Gastroesophageal sphincter (tissue), 4 donors: ENCODE data around the gene F2RL3. TPM values are rescaled to one million over a fixed set of nuclear protein-coding genes. Genes with fewer than 3 reads are reported as not detected.

Source experiments
- ATAC-seq: fragments of 150-250 bp; one replicate; pipeline ENCODE4 v1.9.1; 2016; ENCODE audit warnings: mild to moderate bottlenecking, moderate library complexity
- H3K27ac ChIP-seq, 4 donors: fragments of 200-600 bp; sonication (generic) in 3 of 4; 1 replicate in 3 of 4; 2 replicates in 1 of 4; pipeline ENCODE4 v1.5.1; 2016 to 2019
- H3K27me3 ChIP-seq: fragments of 200-600 bp; sonication (generic); one replicate; pipeline ENCODE4 v1.5.1; 2019
- H3K36me3 ChIP-seq, 2 donors: fragments of 200-600 bp; sonication (generic); one replicate each; pipeline ENCODE4 v1.5.1; 2019; ENCODE audit warnings: control low read depth in 1 of 2
- H3K4me1 ChIP-seq, 3 donors: fragments of 200-600 bp; sonication (generic); 1 replicate in 2 of 3; 2 replicates in 1 of 3; pipeline ENCODE4 v1.5.1; 2016 to 2019; ENCODE audit warnings: control low read depth in 2 of 3
- H3K4me3 ChIP-seq, 2 donors: fragments of 200-600 bp; sonication (generic); one replicate each; pipeline ENCODE4 v1.5.1; 2019; ENCODE audit warnings: mild to moderate bottlenecking in 1 of 2, moderate library complexity in 1 of 2
- H3K9me3 ChIP-seq, 3 donors: fragments of 200-600 bp; sonication (generic); one replicate each; pipeline ENCODE4 v1.5.1; 2017 to 2019; ENCODE audit warnings: control low read depth in 2 of 3
- EP300 ChIP-seq: sonication (generic); formaldehyde crosslinking; IDR thresholded peaks from one replicate; pipeline ENCODE4 v1.6.1; 2017; ENCODE audit warnings: antibody characterized with exemption, mild to moderate bottlenecking
- POLR2A ChIP-seq, 2 donors: fragments of 450-650 bp; IDR thresholded peaks; one replicate each; pipeline ENCODE4 v1.6.1; 2017; ENCODE audit warnings: antibody characterized with exemption in 2 of 2, mild to moderate bottlenecking in 2 of 2, moderate library complexity in 1 of 2
- POLR2AphosphoS5 ChIP-seq: sonication (generic); formaldehyde crosslinking; IDR thresholded peaks from one replicate; pipeline ENCODE4 v1.6.1; 2017; ENCODE audit warnings: antibody characterized with exemption
- WGBS, 2 donors: methylation state at CpG; one replicate each; pipeline ENCODE4 v1.1.5; 2018; ENCODE audit warnings: low coverage in 1 of 2; 5-methylcytosine and 5-hydroxymethylcytosine counted together
- total RNA-seq, 4 donors: library from RNA; depleted of rRNA; stranded (reverse); fragments of >200 nt; gene quantifications; one replicate each; pipeline ENCODE4 v1.1.0, GENCODE V29; 2016
- TF ChIP-seq, protein P1 (sequence below), 4 experiments: fragments of 200-600 bp in 2 of 4; fragments of 450-650 bp in 2 of 4; sonication (generic) in 1 of 4; IDR thresholded peaks; one replicate each; pipeline ENCODE4 v1.5.1; 2017 to 2019; ENCODE audit warnings: antibody characterized with exemption in 4 of 4, mild to moderate bottlenecking in 2 of 4, moderate library complexity in 2 of 4

Gene F2RL3
- total RNA-seq, 4 donors from 2014 or later: 2.3 to 5.1 (median 2.7) TPM

DNA sequence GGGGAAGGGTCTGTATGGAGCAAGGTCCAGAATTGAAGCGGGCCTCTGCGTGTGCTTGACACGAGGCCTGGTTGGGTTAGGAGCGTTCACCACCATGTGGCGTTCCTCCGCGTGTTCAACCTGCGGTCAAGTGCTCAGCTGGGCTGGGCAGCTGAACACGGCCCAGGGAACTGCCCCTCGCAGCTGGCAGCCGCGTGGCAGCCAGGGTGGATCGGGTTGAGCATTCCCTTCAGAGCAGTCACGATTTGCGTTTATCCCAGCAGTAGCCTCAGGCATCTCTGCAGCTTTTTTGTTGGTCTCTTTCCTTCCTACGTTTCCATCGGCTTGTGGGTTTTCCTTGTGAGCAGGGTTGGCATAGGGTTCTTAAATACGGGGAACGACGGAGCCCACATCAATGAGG is 28.7 kb upstream of the F2RL3 start:
- Histone ChIP-seq H3K9me3 (no peaks in the 10 kb centered on the region), H3K27me3 (no peaks in the 10 kb centered on the region), H3K4me3 (no peak overlapping the region), H3K4me1 (peaks cover 0 to 5% (median 0%) of the 10 kb centered on the region in 3 donors), H3K27ac (no peak overlapping the region), H3K36me3 (peaks cover 0 to 98% of the 10 kb centered on the region in 2 donors)
- TF ChIP-seq POLR2AphosphoS5: no peak
- TF ChIP-seq, protein P1, sequence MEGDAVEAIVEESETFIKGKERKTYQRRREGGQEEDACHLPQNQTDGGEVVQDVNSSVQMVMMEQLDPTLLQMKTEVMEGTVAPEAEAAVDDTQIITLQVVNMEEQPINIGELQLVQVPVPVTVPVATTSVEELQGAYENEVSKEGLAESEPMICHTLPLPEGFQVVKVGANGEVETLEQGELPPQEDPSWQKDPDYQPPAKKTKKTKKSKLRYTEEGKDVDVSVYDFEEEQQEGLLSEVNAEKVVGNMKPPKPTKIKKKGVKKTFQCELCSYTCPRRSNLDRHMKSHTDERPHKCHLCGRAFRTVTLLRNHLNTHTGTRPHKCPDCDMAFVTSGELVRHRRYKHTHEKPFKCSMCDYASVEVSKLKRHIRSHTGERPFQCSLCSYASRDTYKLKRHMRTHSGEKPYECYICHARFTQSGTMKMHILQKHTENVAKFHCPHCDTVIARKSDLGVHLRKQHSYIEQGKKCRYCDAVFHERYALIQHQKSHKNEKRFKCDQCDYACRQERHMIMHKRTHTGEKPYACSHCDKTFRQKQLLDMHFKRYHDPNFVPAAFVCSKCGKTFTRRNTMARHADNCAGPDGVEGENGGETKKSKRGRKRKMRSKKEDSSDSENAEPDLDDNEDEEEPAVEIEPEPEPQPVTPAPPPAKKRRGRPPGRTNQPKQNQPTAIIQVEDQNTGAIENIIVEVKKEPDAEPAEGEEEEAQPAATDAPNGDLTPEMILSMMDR (IDR thresholded peaks at IDR 0.05): no peak
- TF ChIP-seq EP300: no peak
- no peak for TF ChIP-seq POLR2A (IDR thresholded peaks at IDR 0.05)
- no peak for ATAC-seq
- 92 to 94% methylated on average over 3 to 9 of the region's 20 CpGs for WGBS, 2 donors

DNA sequence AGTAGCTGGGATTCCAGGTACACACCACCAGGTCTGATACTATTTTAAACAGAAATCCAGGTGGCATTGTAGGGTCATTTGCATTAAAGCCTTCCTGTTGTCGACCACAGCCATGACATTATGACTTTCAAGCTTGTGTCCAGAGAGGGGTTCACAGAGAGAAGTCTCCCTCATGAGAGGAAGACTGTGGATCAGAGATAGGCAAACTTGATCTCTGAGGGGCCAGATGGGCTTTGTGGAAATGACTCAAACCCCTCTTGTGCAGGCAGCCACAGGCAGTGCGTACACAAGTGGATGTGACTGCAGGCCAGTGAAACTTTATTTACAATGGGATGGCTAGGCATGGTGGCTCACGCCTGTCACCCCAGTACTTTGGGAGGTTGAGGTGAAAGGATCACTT is 27.8 kb upstream of the F2RL3 start:
- TF ChIP-seq POLR2A (IDR thresholded peaks at IDR 0.05): no peak
- TF ChIP-seq EP300: no peak
- TF ChIP-seq, protein P1 (IDR thresholded peaks at IDR 0.05): no peak
- TF ChIP-seq POLR2AphosphoS5: no peak
- peaks cover 0 to 5% (median 0%) of the 10 kb centered on the region in 3 donors for H3K4me1 ChIP-seq
- WGBS, 2 donors: no CpG with 5 or more reads among the region's 3 CpGs

DNA sequence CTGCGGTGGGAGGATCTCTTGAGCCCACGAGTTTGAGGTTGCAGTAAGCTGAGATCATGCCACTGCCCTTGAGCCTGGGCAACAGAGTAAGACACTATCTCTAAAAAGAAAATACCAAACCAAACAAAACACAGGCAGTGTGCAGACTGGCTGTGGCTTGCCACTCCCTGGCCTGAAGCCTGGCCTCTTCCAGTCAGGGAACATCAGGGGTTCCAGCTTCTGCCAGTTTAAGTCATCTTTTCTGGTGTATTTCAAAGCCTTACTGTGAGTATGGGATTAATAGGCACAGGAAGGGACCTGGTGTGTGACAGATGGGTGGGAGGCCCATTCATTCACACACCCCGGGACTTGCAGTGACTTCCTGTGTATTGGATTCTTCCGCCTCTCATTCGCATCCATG is 27.0 kb upstream of the F2RL3 start:
- no peaks in the 10 kb centered on the region for H3K27me3 ChIP-seq
- ATAC-seq: no peak
- H3K4me3 ChIP-seq: no peak overlapping the region
- H3K4me1 ChIP-seq: peaks cover 0 to 4% (median 0%) of the 10 kb centered on the region in 3 donors
- no peak overlapping the region for H3K27ac ChIP-seq
- peaks cover 0 to 98% of the 10 kb centered on the region in 2 donors for H3K36me3 ChIP-seq
- H3K9me3 ChIP-seq: no peaks in the 10 kb centered on the region
- TF ChIP-seq, protein P1 (IDR thresholded peaks at IDR 0.05): no peak
- TF ChIP-seq POLR2A (IDR thresholded peaks at IDR 0.05) (no peak), POLR2AphosphoS5 (no peak), EP300 (no peak)
- 89 to 92% methylated on average over 4 to 5 of the region's 5 CpGs for WGBS, 2 donors

More for the DNA sequence above, 27.8 kb upstream of the F2RL3 start:
- Histone ChIP-seq H3K4me3 (no peak overlapping the region), H3K36me3 (peaks cover 0 to 98% of the 10 kb centered on the region in 2 donors), H3K9me3 (no peaks in the 10 kb centered on the region), H3K27me3 (no peaks in the 10 kb centered on the region), H3K27ac (no peak overlapping the region)
- no peak for ATAC-seq

DNA sequence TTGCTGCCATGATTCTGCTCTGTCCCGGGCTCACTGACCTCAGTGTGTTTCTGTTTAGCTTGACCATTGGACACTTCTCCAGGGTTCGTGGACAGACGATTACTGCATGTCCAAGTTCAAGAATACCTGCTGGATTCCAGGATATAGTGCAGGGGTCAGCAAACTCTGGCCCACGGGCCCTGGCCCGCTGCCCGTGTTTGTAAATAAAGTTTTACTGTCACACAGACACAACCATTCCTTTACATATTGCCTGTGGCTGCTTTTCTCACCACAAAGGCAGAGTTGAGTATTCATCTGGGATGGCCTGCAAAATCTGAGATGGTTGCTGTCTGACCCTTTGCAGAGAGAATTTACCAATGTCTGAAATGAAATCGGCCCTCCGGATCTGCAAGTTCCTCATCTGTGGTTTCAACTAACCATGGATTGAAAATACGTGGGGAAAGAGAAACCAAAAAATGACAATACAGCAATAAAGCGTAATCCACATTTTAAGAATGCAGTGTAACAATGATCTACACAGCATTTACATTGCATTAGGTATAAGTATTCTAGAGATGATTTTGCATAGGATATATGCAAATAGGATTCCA is 25.9 kb upstream of the F2RL3 start:
- Histone ChIP-seq H3K4me3 (no peak overlapping the region), H3K36me3 (peaks cover 0 to 98% of the 10 kb centered on the region in 2 donors), H3K27ac (no peak overlapping the region), H3K4me1 (no peaks in the 10 kb centered on the region), H3K27me3 (no peaks in the 10 kb centered on the region), H3K9me3 (no peaks in the 10 kb centered on the region)
- TF ChIP-seq EP300 (no peak), POLR2A (IDR thresholded peaks at IDR 0.05) (no peak), POLR2AphosphoS5 (no peak)
- TF ChIP-seq, protein P1 (IDR thresholded peaks at IDR 0.05): no peak
- 84 to 97% methylated on average over 6 to 10 of the region's 10 CpGs for WGBS, 2 donors
- no peak for ATAC-seq

DNA sequence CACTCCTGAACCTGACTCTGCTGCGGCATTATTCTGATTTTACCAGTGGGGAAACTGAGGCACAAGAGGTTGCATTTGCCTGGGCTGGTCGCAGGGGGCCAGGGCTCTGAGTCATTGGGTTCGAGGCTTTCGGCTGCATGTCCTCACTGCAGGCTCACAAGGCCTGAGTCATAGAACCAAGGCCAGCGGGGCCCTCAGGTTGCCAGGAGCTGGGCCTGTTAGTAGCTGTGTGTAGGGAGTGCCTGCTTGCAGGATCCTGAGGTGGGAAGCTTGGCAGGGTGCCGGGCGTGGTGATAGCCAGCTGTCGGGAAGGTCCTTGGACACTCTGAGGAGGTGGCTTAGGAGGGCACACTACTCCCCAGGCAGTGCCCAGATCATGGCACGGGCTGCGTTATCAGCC is 21.6 kb upstream of the F2RL3 start:
- H3K4me3 ChIP-seq: no peak overlapping the region
- H3K27ac ChIP-seq: no peak overlapping the region
- no peaks in the 10 kb centered on the region for H3K9me3 ChIP-seq
- no peaks in the 10 kb centered on the region for H3K4me1 ChIP-seq
- no peaks in the 10 kb centered on the region for H3K27me3 ChIP-seq
- TF ChIP-seq POLR2A (IDR thresholded peaks at IDR 0.05) (no peak), EP300 (no peak), POLR2AphosphoS5 (no peak)
- TF ChIP-seq, protein P1 (IDR thresholded peaks at IDR 0.05): no peak
- WGBS, 2 donors: 92% methylated on average over 2 of the region's 10 CpGs; no CpG with 5 or more reads in 1 of the 2 donors
- no peak for ATAC-seq
- peaks cover 0 to 100% of the 10 kb centered on the region in 2 donors for H3K36me3 ChIP-seq
